ENCODE results near the gene MYBL2.

DNA sequence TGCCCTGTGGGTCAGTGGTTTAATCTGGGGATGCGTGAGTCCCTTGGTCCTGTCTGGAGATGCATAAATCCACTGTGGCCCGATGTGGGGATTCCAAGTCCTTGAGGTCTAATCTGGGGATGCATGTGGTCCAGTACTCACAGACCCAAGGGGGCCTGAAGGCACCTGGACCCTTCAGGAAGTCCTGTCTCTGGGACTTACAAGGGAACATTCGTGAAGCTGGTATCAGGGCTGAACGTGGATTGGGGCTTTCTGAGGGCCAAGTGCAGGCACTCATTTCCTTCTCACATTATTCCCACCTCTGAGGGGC is 85.1 kb downstream of the MYBL2 start:
- TF ChIP-seq, protein P1, sequence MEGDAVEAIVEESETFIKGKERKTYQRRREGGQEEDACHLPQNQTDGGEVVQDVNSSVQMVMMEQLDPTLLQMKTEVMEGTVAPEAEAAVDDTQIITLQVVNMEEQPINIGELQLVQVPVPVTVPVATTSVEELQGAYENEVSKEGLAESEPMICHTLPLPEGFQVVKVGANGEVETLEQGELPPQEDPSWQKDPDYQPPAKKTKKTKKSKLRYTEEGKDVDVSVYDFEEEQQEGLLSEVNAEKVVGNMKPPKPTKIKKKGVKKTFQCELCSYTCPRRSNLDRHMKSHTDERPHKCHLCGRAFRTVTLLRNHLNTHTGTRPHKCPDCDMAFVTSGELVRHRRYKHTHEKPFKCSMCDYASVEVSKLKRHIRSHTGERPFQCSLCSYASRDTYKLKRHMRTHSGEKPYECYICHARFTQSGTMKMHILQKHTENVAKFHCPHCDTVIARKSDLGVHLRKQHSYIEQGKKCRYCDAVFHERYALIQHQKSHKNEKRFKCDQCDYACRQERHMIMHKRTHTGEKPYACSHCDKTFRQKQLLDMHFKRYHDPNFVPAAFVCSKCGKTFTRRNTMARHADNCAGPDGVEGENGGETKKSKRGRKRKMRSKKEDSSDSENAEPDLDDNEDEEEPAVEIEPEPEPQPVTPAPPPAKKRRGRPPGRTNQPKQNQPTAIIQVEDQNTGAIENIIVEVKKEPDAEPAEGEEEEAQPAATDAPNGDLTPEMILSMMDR (IDR thresholded peaks at IDR 0.05) = no peak
- no peak for TF ChIP-seq POLR2A (IDR thresholded peaks at IDR 0.05)

Data from Peyer's patch (tissue), 4 donors.